ENCODE results near the gene UTS2R.

DNA sequence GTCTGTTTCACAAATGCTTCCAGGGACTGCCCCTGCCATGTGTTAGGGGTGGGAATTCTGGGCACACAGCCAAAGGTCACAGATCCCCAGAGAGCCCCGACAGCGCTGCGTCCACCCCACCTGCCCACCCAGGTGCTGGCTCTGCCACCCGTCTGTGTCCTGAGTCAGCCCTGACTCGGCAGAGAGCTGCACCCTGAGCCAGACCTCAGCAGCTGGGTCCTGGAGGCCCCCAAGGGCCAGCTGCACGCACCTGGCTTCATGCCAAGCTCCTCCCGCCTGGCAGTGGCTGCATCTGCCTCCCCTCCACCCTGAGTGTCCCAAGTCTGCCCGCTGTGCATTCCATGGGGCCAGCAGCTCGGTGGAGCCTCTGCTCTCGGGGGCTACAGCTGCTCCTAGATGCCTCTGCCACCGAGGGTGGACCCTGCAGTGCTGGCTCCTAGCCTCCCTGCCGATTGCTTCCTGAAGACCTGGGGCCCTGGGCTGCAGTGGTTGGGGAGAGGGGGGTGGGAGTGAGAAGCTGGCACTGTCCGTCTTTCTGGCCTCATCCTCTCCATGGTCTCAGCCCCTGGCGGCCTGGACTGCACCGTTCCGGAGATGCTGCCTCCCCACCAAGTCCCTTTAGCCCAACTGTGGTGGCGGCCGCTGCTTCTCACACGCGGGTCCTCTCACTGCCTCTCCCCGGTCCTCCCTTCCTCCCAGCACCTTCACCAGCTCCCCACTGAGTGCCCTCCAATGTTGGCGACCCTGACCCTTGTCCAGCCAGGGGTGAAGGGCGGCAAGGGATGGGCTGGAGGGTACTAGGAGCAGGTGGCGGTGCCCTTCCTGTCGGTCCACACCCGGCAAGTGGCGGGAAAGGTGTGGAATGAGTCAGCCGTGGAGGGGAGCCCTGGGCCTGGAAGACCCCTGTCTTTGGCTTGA is 41.0 kb upstream of the UTS2R start:
- TF ChIP-seq, protein P1, sequence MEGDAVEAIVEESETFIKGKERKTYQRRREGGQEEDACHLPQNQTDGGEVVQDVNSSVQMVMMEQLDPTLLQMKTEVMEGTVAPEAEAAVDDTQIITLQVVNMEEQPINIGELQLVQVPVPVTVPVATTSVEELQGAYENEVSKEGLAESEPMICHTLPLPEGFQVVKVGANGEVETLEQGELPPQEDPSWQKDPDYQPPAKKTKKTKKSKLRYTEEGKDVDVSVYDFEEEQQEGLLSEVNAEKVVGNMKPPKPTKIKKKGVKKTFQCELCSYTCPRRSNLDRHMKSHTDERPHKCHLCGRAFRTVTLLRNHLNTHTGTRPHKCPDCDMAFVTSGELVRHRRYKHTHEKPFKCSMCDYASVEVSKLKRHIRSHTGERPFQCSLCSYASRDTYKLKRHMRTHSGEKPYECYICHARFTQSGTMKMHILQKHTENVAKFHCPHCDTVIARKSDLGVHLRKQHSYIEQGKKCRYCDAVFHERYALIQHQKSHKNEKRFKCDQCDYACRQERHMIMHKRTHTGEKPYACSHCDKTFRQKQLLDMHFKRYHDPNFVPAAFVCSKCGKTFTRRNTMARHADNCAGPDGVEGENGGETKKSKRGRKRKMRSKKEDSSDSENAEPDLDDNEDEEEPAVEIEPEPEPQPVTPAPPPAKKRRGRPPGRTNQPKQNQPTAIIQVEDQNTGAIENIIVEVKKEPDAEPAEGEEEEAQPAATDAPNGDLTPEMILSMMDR (tag by site-specific recombination; IDR thresholded peaks at IDR 0.05): no peak
- TF ChIP-seq ZNF10 (tag by site-specific recombination; IDR thresholded peaks at IDR 0.05) (peak; percentile 45; the same call in 1 of the 2 replicates), BCL11A (tag by site-specific recombination; IDR thresholded peaks at IDR 0.05; ENCODE audit: low read depth) (peak; percentile 48; the same call in 1 of the 2 replicates)
- TF ChIP-seq, protein P2, sequence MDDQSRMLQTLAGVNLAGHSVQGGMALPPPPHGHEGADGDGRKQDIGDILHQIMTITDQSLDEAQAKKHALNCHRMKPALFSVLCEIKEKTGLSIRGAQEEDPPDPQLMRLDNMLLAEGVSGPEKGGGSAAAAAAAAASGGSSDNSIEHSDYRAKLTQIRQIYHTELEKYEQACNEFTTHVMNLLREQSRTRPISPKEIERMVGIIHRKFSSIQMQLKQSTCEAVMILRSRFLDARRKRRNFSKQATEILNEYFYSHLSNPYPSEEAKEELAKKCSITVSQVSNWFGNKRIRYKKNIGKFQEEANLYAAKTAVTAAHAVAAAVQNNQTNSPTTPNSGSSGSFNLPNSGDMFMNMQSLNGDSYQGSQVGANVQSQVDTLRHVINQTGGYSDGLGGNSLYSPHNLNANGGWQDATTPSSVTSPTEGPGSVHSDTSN (CRISPR knock-in tag; IDR thresholded peaks at IDR 0.05): no peak
- TF ChIP-seq, protein P3, sequence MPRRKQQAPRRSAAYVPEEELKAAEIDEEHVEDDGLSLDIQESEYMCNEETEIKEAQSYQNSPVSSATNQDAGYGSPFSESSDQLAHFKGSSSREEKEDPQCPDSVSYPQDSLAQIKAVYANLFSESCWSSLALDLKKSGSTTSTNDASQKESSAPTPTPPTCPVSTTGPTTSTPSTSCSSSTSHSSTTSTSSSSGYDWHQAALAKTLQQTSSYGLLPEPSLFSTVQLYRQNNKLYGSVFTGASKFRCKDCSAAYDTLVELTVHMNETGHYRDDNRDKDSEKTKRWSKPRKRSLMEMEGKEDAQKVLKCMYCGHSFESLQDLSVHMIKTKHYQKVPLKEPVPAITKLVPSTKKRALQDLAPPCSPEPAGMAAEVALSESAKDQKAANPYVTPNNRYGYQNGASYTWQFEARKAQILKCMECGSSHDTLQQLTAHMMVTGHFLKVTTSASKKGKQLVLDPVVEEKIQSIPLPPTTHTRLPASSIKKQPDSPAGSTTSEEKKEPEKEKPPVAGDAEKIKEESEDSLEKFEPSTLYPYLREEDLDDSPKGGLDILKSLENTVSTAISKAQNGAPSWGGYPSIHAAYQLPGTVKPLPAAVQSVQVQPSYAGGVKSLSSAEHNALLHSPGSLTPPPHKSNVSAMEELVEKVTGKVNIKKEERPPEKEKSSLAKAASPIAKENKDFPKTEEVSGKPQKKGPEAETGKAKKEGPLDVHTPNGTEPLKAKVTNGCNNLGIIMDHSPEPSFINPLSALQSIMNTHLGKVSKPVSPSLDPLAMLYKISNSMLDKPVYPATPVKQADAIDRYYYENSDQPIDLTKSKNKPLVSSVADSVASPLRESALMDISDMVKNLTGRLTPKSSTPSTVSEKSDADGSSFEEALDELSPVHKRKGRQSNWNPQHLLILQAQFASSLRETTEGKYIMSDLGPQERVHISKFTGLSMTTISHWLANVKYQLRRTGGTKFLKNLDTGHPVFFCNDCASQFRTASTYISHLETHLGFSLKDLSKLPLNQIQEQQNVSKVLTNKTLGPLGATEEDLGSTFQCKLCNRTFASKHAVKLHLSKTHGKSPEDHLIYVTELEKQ (tag by site-specific recombination; IDR thresholded peaks at IDR 0.05; ENCODE audit: borderline replicate concordance): no peak
